GM08714 (cell line): Measurements from ENCODE around the gene ACVR1.

Source experiments
- H3K4me3 ChIP-seq: fragments of 200-500 bp; sonication (Bioruptor generic); 2 replicates; pipeline ENCODE4 v1.5.1; 2014; ENCODE audit warnings: mild to moderate bottlenecking, low read length, inconsistent platforms
- ZNF274 ChIP-seq: IDR thresholded peaks from 2 replicates; pipeline ENCODE4 v1.6.1; 2012; ENCODE audit warnings: mild to moderate bottlenecking, low read depth, low read length

ACVR1 gene

DNA sequence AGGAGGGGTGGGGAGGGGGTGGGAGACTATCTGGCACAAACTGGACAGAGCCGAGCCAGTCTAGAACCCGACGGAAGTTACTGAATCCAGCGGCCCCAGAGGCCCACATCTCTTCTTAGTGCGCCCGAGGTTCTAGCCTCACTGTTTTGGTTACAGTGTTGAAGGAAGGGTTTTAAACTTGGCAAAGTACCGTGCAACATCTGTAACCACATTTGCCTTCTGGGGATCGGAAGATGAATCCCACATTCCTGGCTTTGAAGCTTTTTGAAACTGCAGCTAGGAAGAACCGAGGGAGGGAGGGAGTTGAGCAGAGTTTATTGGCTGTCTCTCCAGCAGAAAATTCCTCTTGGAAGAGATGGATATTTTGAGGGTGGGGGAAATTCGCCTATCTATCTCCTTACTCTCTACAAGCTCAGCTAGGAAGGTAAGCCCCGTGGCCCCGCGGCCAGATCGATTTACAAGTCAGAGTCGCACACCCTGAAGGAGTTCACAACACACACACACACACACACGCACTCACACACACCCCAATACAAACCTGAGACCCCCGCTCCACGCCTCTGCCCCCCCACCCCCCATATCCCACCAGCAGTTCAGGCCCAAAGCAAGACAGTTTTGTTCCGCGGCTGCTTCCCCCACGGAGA is 1.0 kb downstream of the ACVR1 start:
- H3K4me3 ChIP-seq, result peak overlapping the region; percentile 72
- TF ChIP-seq ZNF274, result no peak

DNA sequence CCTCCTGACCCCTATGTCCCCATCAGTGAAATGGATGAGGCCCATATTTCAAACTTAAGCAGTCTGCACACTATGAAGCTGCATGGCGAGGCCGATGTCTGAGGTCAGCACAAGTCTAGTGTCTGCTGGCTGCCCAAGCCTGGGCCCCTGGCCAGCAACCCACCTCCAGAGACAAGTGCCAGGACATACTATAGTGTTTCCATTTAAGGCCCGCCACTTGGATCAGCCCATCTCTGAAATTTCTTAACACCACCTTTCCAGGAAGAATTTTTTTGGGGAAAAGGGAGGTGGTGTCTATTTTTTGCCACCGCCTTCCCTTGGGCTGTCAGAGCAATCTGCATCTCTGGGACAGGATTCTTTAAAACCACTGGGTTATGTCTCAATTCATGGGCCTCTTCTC is 1.8 kb downstream of the ACVR1 start:
- no peak for TF ChIP-seq ZNF274
- H3K4me3 ChIP-seq, result no peak overlapping the region

DNA sequence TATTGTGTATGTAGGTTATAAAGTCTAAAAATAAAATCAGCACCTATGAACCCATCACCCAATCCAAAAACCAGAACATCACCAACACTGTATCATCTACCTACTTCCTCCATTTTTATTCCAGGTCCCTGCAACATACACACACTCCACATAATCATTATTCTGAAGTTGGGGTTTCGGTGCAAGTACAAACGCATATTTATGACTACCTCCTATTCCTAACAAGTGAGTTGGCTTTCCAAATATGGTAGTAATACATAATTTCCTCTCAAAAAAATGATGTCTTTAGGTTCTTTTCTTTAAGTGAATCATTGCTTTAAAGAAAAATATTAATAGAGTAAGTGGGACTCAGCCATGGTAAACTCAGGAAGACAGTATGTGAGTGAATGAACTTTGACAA is 3.3 kb downstream of the ACVR1 start:
- no peak for TF ChIP-seq ZNF274

DNA sequence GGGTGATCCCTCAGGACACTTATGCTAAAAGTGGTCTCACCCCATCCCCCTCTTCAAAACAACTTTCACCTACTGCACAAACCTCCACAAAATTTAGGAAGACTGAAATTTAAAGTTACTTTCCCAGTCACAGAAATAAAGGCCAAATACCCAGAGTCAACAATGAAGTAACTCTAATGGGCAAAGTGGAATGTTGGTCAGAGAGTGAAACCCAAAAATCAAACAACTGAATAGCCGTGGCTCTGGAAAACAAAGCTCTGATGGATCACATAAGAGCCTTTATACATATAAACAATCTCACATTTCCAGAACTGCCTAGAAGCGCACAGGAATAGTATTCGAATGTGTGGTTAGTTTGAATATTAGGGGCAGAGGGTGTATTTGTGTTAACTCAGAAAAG is 4.7 kb downstream of the ACVR1 start:
- H3K4me3 ChIP-seq, result no peak overlapping the region
- TF ChIP-seq ZNF274, result no peak

More for the DNA sequence above, 3.3 kb downstream of the ACVR1 start:
- H3K4me3 ChIP-seq, result no peak overlapping the region

DNA sequence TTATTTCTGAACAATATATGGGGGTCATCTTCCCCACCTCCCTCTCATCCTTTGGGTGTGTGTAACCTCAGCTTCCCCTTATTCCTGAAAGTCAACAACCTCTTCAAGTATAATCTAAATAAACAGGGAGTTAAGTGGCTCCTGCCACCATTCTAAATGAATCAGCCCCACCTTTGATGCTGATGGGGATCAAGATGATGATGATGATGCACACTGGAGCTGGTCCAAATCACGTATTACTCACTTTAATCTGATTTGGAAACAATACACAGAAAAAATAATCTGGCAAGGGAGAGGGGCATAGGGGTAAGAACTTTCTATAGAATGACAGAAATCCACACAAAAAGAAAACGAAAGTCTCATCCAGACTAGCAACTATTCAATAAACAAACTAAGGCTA is 7.1 kb downstream of the ACVR1 start:
- H3K4me3 ChIP-seq, result no peak overlapping the region
- no peak for TF ChIP-seq ZNF274

DNA sequence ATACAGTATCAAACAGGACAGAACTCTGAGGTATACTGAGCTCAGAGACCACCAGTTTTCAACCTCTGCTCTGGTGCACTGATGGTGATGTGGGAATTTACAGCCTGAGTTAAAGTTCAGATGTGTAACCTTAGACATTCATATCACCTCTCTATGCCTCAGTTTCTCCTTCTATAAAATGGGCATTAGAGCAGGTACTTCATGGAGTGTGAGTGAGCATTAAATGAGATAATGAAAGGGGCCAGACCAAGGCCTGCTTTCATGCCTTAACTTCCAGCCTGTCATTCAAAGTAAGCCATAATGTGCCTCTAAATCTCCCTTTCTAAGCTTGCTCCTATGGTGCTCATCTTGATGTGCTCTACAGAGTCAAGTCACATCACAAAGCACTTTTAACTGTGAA is 8.4 kb downstream of the ACVR1 start:
- no peak overlapping the region for H3K4me3 ChIP-seq
- TF ChIP-seq ZNF274, result no peak

DNA sequence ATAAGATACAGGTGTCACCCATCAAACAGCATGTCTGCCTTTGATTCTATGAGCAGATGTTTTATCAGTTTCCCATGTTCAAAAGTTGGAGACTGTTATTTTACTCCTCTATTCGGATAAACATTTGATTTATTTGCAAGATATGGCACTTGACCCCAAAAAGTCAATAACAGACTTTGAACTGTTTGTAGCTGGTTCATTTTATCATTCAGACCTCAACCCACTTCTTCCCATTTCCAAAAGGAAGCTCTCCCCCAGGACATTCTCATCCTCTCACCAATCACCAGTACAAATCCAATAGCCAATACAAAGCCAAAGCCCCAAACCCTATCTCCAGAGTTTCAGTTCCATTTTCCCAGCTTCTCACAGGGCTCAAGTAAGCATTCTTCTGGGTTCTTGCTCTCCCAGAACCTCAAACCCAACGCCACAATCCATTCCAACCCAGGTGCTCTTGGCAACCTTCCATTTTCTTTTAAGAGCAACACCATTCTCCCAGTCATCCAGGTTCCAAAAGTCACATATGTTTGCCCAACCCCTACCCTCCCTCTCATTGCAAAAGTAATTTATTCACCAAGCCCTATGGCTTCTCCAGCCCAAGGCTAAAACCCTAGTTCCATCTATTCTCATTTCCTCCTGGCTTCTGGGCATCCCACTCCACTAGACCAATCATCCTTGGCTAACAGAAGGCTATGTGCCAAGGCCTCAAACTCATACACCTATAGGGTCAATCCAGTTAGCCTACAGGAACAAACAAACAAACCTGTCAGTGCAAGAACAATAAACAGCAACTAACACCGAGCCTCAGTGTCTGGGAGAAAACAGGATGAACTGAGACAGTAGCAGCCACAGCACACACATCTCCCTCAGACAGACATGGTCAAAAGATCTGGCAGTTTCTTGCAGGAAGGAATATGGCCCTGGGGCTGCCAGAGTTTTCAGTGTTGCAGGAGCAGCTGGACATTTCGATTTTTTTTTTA is 9.2 kb downstream of the ACVR1 start:
- no peak for TF ChIP-seq ZNF274
- H3K4me3 ChIP-seq, result no peak overlapping the region

DNA sequence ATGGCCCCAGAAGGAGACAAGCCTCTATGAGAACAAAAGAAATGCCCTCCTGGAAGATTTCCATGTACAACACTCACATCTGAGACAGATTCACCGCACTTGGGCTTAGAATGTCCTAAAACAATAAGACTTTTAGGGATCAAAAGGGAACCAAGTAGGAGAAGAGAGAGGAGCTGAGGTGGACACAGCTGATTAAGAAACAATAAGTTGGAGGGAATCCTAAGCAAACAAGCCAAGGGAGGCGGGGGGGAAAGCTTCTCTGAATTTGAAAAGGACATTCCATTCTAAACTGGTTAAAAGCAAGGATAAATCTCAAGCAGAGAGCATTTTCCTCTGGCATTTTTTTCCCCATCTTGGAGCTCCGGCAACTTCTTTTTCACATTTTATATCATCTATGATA is 9.9 kb downstream of the ACVR1 start:
- no peak overlapping the region for H3K4me3 ChIP-seq
- no peak for TF ChIP-seq ZNF274

DNA sequence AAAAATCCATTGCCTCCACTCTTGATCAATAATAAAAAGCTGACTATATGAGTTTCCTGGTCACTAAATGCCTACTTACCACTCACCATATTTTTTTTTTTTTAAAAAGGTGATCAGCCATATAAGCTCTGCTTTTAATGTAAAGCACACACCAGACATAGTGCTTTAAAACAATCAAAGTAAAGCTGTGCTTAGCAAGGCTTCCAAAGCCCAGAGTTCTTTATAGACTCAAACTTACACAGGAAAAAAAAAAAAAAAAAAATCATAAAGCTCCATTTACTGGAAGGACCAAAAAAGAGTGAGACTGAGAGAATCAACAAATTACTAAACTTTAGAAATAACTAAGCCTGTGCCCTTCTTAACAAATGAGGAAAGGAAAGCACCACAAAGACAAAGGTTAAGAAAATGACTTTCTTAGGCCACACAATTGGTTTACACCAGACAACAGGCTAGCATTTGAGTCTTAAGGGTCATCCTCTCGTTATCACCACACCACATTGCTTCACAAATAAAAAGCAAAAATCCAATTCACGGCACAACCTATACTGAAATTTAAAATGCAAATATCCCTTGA is 11.2 kb downstream of the ACVR1 start:
- no peak overlapping the region for H3K4me3 ChIP-seq
- no peak for TF ChIP-seq ZNF274

DNA sequence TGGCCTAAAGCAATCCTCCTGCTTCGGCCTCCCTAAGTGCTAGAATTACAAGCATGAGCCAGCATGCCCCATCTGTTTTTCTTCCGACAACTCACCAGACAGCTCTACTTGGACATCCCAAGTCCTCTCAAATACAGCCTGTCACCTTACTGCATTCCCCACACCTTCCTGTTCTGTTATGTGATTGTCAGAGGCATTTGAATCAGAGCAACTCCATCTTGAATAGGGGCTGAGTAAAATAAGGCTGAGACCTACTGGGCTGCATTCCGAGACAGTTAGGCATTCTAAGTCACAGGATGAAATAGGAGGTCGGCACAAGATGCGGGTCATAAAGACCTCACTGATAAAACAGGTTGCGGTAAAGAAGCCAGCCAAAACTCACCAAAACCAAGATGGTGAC is 17.3 kb downstream of the ACVR1 start:
- H3K4me3 ChIP-seq, result no peak overlapping the region
- TF ChIP-seq ZNF274, result no peak

DNA sequence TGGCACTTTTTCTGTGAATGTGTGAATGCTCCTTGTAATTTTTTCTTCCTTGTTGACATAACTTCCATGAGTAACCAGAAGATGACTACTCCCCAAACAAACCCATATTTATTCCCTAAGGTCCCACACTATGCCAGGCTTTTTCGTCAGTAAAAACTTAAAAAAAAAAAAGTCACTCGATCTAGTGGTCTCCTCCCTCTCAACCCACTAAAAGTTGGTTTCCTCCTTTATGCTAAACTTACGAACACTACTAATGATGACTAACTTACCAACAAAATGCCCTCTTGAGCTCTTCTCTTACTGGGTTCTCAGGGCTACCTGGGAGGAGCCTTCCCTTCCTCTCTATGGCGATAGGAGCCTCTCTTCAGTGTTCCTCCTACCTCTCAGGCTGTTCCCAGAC is 18.2 kb downstream of the ACVR1 start:
- no peak overlapping the region for H3K4me3 ChIP-seq
- TF ChIP-seq ZNF274, result no peak

DNA sequence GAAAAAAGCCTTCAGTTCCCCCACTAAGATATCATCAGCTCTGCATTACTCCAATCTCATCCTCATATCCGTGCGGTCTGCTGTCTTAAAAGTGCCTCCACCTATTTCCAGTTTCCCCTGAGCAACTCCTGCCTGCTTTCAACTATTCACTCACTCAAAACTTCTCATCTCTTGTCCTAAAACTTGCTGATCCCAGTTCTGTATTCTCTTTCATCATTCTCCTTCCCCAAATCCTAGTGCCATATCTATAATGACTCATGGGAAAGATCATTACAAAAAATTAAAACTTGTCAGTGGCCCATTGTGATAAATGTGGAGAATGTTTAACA is 20.0 kb downstream of the ACVR1 start:
- H3K4me3 ChIP-seq, result no peak overlapping the region
- TF ChIP-seq ZNF274, result no peak

DNA sequence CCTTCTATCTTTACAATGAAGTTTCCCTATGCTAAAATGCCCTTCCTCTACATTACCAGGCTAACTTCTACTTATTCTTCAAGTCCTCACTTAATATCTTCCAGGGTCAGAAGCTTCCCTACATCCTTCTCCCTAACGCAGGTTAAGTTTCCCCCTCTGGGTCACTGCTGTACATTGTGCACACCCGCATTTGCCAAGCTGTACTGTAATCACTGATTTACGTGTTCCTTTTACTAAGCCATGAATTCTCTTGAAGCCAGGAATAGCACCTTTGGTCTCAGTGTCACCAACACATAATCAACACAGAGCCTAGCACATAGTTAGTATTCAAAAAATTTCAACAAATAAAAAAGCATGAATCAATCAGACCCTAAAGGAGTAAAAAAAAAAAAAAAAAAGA is 22.3 kb downstream of the ACVR1 start:
- no peak overlapping the region for H3K4me3 ChIP-seq
- TF ChIP-seq ZNF274, result no peak

DNA sequence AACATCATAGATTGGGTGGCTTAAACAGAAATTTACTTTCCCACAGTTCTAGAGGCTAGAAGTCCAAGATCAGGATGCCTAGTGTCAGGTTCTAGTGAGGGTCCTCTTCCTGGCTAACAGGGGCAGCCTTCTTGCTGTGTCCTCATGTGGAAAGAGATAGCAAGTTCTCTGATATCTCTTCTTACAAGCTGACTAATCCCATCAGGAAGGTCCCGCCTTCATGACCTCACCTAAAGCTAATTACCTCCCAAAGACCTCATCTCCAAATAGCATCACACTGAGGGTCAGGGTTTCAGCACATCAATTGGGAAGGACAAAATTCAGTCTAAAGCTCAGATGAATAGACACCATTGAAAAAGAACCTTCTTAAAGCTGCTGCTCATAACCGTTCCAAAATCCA is 22.9 kb downstream of the ACVR1 start:
- TF ChIP-seq ZNF274, result no peak
- no peak overlapping the region for H3K4me3 ChIP-seq

DNA sequence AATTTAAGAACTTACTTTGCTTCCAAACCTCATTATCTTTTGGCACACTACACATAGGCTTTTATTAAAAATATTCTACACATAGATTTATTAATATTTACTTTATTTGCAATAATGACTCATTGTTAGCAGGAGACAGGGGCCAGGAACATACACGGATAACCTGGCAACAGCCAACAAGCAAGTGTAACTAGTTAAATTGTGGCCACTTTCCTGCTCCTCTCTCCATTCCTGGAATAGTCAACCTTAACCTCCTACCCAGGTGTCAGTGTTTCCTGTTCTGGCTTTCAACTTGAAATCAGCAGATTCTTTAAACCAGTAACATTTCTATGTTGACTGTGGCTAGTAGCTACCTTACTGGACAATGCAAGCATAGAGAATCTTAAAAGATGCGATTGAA is 26.5 kb downstream of the ACVR1 start:
- H3K4me3 ChIP-seq, result no peak overlapping the region

More for the DNA sequence above, 26.5 kb downstream of the ACVR1 start:
- no peak for TF ChIP-seq ZNF274
